ENCODE data around the gene RASGRF1. TPM values are rescaled to one million over a fixed set of nuclear protein-coding genes. Genes with fewer than 3 reads are reported as not detected.

Gene RASGRF1
- total RNA-seq, 1 donor from 2014 or later = 2.1 TPM

- no peak for DNase-seq (ENCODE audit: low spot score)
Observed at GRCh38 chr15:78912316-78912715, 178.3 kb downstream of the RASGRF1 start.

DNA sequence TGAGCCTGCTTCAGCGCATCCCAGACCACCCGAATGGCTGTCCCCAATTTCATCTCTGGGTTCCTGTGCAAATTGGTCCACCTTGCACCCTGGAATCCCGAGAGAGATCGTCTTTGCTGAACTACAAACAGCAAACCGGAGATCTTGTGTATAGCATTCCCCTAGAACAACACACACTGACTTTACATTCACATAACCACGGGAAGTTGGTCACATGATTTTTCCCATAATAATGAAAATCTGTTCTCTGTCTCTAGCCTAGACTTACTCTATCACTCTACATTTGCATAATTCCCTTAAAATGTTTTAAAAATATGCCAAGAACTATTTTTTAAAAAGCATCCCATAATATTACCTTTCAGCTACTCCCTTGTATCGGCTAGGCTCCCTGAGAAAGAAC lies 180.3 kb downstream of the RASGRF1 start:
- no peak for DNase-seq (ENCODE audit: low spot score)

Other genes with a start within 250 kb of the RASGRF1 start
- gene MORF4L1, start 217.9 kb downstream of the RASGRF1 start, total RNA-seq = 252 TPM
- 705 TPM for gene CTSH, start 145.7 kb downstream of the RASGRF1 start, total RNA-seq
- gene ANKRD34C, start 191.9 kb upstream of the RASGRF1 start, total RNA-seq = not detected
- 96.8 TPM for gene TMED3, start 220.3 kb upstream of the RASGRF1 start, total RNA-seq

Data from ureter (tissue), 1 donor.